GM18508 (cell line): ENCODE results near the gene CD82.

Experiments used
- ATAC-seq: cut with Tn5 transposase; IDR thresholded peaks from one replicate; pipeline ENCODE4 v1.9.1; 2021; ENCODE audit warnings: moderate number of reproducible peaks; ENCODE audit not compliant: insufficient read depth, unreplicated experiment

Gene CD82

GRCh38 chr11:44573333-44573732 lies 7.9 kb downstream of the CD82 start:
- ATAC-seq = no peak

GRCh38 chr11:44574610-44575287 lies 9.3 kb downstream of the CD82 start:
- ATAC-seq = no peak

- ATAC-seq = no peak
Observed at GRCh38 chr11:44575288-44575672, 9.8 kb downstream of the CD82 start.

- ATAC-seq = no peak
Observed at GRCh38 chr11:44575962-44576361, 10.5 kb downstream of the CD82 start.

GRCh38 chr11:44576656-44577055 lies 11.2 kb downstream of the CD82 start:
- ATAC-seq = no peak

DNA sequence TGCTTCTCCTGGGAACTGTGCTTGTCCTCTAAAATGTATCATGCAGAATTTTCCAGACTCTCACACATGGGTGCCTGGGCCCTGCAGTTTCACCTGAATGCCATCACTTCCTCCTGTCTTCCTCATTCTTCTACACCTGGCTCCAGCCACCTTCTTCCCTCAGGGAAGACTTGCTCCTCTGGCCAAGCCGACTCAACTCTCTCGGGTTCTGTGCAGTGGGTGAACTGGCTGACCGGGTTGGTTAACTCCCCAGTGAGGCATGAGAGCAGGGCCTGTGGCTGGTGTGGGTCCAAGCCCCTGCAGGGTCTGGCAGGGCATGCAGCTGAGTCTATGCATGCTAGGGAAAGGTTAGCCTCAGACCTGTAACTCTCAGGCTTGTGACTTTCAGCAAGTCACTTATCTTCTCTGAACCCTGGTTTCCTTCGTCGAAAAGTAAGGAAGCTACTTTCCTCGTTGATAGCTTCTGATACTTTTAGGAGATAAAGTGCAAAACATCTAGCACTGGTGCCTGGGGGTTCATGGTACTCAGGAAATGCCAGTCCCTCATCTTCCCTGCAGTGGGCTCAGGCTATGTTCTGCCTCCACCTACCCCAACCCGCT lies 11.9 kb downstream of the CD82 start:
- no peak for ATAC-seq

DNA sequence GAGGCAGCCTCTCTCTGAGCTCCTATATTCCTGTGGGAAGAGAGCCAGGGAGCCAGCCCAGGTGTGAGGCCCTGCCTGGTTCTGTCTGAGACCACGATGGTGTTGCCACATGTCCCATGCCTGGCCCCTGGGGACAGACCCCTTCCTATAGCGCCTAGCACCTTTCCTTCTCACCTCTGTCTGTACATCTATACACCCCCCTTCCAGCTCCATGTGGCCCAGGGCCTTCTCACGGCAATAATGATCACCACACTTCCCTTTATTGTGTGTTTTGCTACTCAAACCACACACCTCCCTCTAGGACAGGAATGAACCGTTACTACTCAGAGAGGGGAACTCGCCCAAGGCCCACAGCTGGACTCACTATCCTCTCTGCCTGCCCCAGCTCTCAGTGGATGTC lies 12.8 kb downstream of the CD82 start:
- ATAC-seq = no peak

GRCh38 chr11:44579302-44579761 lies 13.9 kb downstream of the CD82 start:
- ATAC-seq = no peak

DNA sequence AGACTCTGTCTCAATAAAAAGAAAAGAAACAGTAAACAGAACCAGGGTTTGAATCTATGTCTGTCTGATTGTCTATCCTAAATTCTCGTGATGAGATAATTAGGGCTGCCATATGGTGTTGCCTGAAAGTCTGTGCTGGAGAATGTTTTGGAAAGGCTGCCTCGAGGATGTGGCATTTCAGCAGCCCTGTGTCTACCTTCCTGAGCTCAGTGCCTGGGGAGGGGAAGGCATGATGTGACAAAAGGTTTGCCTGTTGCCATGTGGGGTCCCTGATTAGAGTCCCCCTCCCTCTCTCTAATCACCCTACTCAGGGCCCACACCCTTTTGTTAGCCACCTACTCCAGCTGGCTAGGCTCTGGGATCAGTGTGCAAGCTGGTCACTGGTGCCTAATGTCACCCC lies 15.2 kb downstream of the CD82 start:
- ATAC-seq = no peak

DNA sequence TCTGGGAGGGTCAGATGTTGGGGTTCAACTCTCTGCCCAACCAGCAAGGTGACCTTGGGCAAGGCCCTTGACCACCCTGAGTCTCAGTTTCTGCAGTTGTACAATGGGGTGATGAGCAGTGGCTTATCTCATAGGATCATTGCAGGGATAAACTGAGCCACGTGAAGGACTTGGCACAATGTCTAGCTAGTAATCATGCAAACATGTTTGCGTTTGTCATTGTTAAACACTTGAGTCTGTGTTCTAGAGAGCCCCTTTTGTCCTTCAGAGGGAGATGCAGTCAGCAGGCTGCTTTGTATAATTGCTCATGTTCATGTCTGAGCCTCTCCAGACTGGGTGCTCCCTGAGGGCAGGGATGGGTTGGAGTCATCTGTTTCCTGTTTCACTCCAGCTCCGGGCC lies 15.8 kb downstream of the CD82 start:
- ATAC-seq = no peak

DNA sequence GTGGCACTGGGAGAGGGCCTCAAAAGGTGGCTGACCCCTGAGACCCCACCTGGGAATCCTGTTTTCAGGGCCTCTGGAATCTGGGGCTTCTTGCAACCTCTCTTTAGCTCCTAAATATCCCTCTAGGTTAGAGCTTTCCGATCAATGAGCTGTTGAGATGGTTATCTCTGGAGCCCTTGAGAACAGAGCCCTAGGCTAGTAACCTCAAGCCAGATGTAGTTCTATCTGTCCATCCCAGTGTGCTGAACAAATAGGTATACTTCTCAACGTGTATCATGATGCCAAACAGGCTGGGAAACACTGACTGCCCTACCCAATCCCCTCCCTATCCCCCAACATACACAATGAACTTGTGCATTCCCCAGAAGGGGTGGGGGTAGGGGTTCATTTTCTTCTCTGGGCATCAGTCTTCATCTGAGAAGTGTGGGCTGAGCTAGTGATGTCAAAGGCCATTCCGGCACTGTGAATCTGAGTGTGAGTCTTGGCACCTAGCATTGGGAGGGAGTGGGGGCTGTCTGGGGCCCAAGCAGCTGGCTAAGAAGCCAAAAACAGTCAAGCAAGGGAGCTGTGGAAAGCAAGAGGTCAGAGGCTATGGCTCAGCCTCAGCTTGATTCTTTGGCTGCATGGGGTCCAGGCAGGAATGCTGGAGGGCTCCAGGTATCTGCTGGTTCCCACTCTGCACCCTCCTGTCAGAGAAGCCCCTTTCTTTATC lies 17.3 kb downstream of the CD82 start:
- no peak for ATAC-seq

GRCh38 chr11:44583353-44583669 lies 17.8 kb downstream of the CD82 start:
- no peak for ATAC-seq

- no peak for ATAC-seq
Observed at GRCh38 chr11:44585421-44585820, 20.0 kb downstream of the CD82 start.

DNA sequence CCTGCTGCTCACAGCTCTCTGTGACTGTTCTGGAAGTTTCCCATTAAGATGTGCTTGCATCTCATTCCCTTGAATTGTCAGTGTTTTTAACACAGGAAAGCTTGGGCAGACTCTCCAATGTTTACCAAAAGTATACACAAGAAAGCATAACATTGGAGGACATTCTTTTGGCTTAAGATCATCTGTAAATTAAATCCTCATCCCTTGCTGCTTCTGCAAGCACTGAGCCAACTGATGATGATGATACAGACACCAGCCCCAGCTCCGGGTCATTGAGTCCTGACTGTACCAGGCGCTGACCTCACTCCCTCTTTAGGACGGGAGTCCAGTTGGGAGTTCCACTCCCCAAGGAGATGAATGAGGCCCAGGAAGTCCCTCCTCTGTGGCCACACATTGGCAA lies 23.8 kb downstream of the CD82 start:
- no peak for ATAC-seq

DNA sequence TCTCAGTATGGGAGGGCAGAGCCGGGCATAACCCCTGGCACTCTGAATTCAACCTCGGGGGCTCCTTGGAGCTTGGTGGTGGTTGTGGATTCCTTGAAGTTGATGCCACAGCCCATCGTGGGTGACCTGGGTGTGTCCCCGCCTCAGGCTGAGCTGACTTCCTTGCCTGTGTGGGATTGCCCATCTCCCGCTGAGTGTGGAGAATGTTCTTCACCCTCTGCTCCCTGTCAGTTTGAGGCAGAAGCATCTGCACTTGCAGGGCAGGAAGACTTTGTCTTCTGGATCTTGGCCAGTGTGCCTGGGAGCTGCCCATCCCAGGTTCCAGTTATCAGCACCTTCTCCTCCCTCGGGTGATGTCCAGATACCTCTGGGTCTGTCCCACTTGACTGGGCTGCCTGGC lies 25.3 kb downstream of the CD82 start:
- ATAC-seq = no peak

DNA sequence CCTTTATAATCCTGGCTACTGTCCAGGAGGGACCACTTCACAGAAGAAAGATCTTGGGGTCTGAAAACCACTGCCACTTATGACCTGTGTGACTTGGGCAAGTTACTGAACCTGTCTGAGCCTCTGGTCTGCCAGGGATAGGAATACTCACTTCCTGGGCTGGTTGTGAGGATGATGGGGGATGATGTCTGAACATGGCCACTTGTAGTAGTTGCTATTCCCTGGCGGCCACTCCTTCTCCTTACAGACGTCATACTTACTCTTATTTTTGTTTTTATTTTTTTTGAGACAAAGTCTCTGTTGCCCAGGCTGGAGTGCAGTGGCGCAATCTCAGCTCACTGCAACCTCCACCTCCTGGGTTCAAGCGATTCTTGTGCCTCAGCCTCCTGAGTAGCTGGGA lies 26.1 kb downstream of the CD82 start:
- ATAC-seq = no peak

GRCh38 chr11:44592125-44592940 lies 26.9 kb downstream of the CD82 start:
- no peak for ATAC-seq

DNA sequence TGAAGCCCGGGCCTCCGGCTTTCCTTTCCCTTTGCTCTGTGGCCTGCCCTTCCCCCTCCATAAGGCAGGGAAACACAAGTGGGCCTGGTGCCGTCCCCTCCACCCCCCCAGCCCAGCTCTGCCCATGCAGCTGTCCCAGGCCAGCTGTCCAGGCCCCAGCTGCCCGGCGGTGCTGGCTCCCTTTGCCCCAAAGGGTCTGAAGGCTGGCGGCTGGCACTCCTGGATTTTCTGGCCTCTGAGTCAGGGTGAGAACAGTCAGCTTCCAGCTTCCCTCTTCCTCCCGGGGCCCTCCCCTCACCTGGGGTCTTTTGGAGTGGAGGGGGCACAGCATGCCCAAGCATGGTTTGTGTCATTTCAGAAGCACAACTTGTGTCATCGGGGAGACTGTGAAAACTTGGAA lies 27.8 kb downstream of the CD82 start:
- ATAC-seq = no peak

- no peak for ATAC-seq
Observed at GRCh38 chr11:44595006-44595405, 29.5 kb downstream of the CD82 start.

- no peak for ATAC-seq
Observed at GRCh38 chr11:44595964-44596381, 30.5 kb downstream of the CD82 start.
